HEK293 (cell line): ENCODE results near the gene FADS3.

Experiments used
- CTCF ChIA-PET: fragments of 350-600 bp; formaldehyde crosslinking; extraction: SDS; loops from one replicate; lab custom pipeline; 2021; ENCODE audit warnings: antibody characterized with exemption; lab: Yijun Ruan, JAX
- POLR2A ChIA-PET: fragments of 300-600 bp; formaldehyde crosslinking; extraction: SDS; loops from one replicate; lab custom pipeline; 2020; ENCODE audit warnings: antibody characterized with exemption, inconsistent platforms; lab: Yijun Ruan, JAX
- H3K27ac ChIP-seq: fragments of 200-500 bp; sonication (Bioruptor generic); 2 replicates; pipeline ENCODE4 v1.5.1; 2014; ENCODE audit warnings: low read depth, low read length, control low read depth, inconsistent platforms; ENCODE audit errors: extremely low read depth
- H3K36me3 ChIP-seq, 2 experiments: fragments of 200-500 bp in 1 of 2; sonication (Bioruptor generic) in 1 of 2; 1 replicate in 1 of 2; 2 replicates in 1 of 2; pipeline ENCODE4 v1.5.1; 2014 to 2017; ENCODE audit warnings: inconsistent platforms in 2 of 2, low read length in 2 of 2; ENCODE audit not compliant: control insufficient read depth in 2 of 2, insufficient read depth in 1 of 2
- H3K4me1 ChIP-seq: fragments of 200-500 bp; sonication (Bioruptor generic); 2 replicates; pipeline ENCODE4 v1.5.1; 2014; ENCODE audit warnings: mild to moderate bottlenecking, low read length, inconsistent platforms; ENCODE audit not compliant: control insufficient read depth, insufficient read depth
- H3K4me3 ChIP-seq: 2 replicates; pipeline ENCODE4 v1.5.1; 2011; ENCODE audit warnings: low read depth, mild to moderate bottlenecking, control low read depth, low read length, moderate library complexity
- H3K9me3 ChIP-seq: fragments of 200-500 bp; sonication (Bioruptor generic); 2 replicates; pipeline ENCODE4 v1.5.1; 2014; ENCODE audit warnings: low read depth, low read length, inconsistent platforms; ENCODE audit not compliant: control insufficient read depth, insufficient read depth
- EGR2 ChIP-seq: fragments of 450-650 bp; formaldehyde crosslinking; IDR thresholded peaks from 2 replicates; pipeline ENCODE4 v1.5.1; 2016; ENCODE audit warnings: low read depth, missing biosample characterization, missing genetic modification characterization
- GFI1B ChIP-seq: fragments of 450-650 bp; formaldehyde crosslinking; IDR thresholded peaks from 2 replicates; pipeline ENCODE4 v1.5.1; 2016; ENCODE audit warnings: missing biosample characterization, missing genetic modification characterization
- GLIS2 ChIP-seq: fragments of 450-650 bp; formaldehyde crosslinking; IDR thresholded peaks from 2 replicates; pipeline ENCODE4 v1.5.1; 2016; ENCODE audit warnings: missing biosample characterization, missing genetic modification characterization
- HOXC10 ChIP-seq: sonication (generic); formaldehyde crosslinking; IDR thresholded peaks from 2 replicates; pipeline ENCODE4 v1.8.1; 2023; ENCODE audit warnings: mild to moderate bottlenecking, missing genetic modification reagents
- KLF1 ChIP-seq: fragments of 450-650 bp; formaldehyde crosslinking; IDR thresholded peaks from 2 replicates; pipeline ENCODE4 v1.5.1; 2016; ENCODE audit warnings: missing biosample characterization, missing genetic modification characterization
- SCRT1 ChIP-seq: fragments of 450-650 bp; formaldehyde crosslinking; IDR thresholded peaks from 2 replicates; pipeline ENCODE4 v1.5.1; 2016; ENCODE audit warnings: missing biosample characterization, missing genetic modification characterization, borderline replicate concordance
- SCRT2 ChIP-seq: fragments of 450-650 bp; formaldehyde crosslinking; IDR thresholded peaks from 2 replicates; pipeline ENCODE4 v1.5.1; 2016; ENCODE audit warnings: missing biosample characterization, missing genetic modification characterization
- SP7 ChIP-seq: fragments of 450-650 bp; formaldehyde crosslinking; IDR thresholded peaks from 2 replicates; pipeline ENCODE4 v1.5.1; 2016; ENCODE audit warnings: missing biosample characterization, missing genetic modification characterization
- ZIC2 ChIP-seq: fragments of 450-650 bp; formaldehyde crosslinking; IDR thresholded peaks from 2 replicates; pipeline ENCODE4 v1.5.1; 2016; ENCODE audit warnings: missing biosample characterization, missing genetic modification characterization
- ZNF248 ChIP-seq: fragments of 450-650 bp; formaldehyde crosslinking; IDR thresholded peaks from 2 replicates; pipeline ENCODE4 v1.5.1; 2017; ENCODE audit warnings: missing biosample characterization, missing genetic modification characterization
- ZNF37A ChIP-seq: fragments of 450-650 bp; IDR thresholded peaks from 2 replicates; pipeline ENCODE4 v1.5.1; 2018; ENCODE audit warnings: missing biosample characterization, missing genetic modification characterization
- ZNF433 ChIP-seq: fragments of 450-650 bp; formaldehyde crosslinking; IDR thresholded peaks from 2 replicates; pipeline ENCODE4 v1.5.1; 2016; ENCODE audit warnings: missing biosample characterization, missing genetic modification characterization, low read depth
- ZNF449 ChIP-seq: fragments of 450-650 bp; formaldehyde crosslinking; IDR thresholded peaks from 2 replicates; pipeline ENCODE4 v1.5.1; 2017; ENCODE audit warnings: missing biosample characterization, mild to moderate bottlenecking, missing genetic modification characterization, moderate library complexity
- ZNF48 ChIP-seq: fragments of 450-650 bp; formaldehyde crosslinking; IDR thresholded peaks from 2 replicates; pipeline ENCODE4 v1.5.1; 2016; ENCODE audit warnings: missing biosample characterization, missing genetic modification characterization
- ZNF510 ChIP-seq: fragments of 450-650 bp; formaldehyde crosslinking; IDR thresholded peaks from 2 replicates; pipeline ENCODE4 v1.5.1; 2018; ENCODE audit warnings: mild to moderate bottlenecking, missing genetic modification characterization, missing biosample characterization; ENCODE audit not compliant: insufficient replicate concordance
- ZNF558 ChIP-seq: fragments of 450-650 bp; formaldehyde crosslinking; IDR thresholded peaks from 2 replicates; pipeline ENCODE4 v1.5.1; 2016; ENCODE audit warnings: missing biosample characterization, missing genetic modification characterization
- ZNF626 ChIP-seq: fragments of 450-650 bp; sonication (Bioruptor Pico); formaldehyde crosslinking; IDR thresholded peaks from 2 replicates; pipeline ENCODE4 v1.5.1; 2018; ENCODE audit warnings: missing biosample characterization, missing genetic modification characterization, inconsistent platforms
- ZNF830 ChIP-seq: fragments of 450-650 bp; IDR thresholded peaks from 2 replicates; pipeline ENCODE4 v1.5.0; 2018; ENCODE audit warnings: missing biosample characterization, missing genetic modification characterization, low read depth, mild to moderate bottlenecking, moderate library complexity

The FADS3 gene

GRCh38 chr11:61869429-61869707 is 22.0 kb downstream of the FADS3 start:
- Histone ChIP-seq H3K9me3 (no peaks in the 10 kb centered on the region), H3K27ac (no peak overlapping the region), H3K36me3 (no peaks in the 10 kb centered on the region), H3K4me1 (no peaks in the 10 kb centered on the region), H3K4me3 (no peak overlapping the region)
- TF ChIP-seq ZNF626 (no peak), ZNF449 (tag by site-specific recombination) (no peak), GLIS2 (tag by site-specific recombination) (no peak), ZNF558 (tag by site-specific recombination) (no peak), EGR2 (no peak), ZIC2 (tag by site-specific recombination) (no peak), HOXC10 (CRISPR knock-in tag) (no peak), GFI1B (no peak)
- CTCF ChIA-PET: interaction anchor here (0.7 to 6.4 kb wide), 10 partner anchors 13 to 239 kb away, joined by 4 to 64 read pairs (median 32); no protein-coding TSS in a partner anchor
- POLR2A ChIA-PET: interaction anchor here (0.6 to 1.2 kb wide), 2 partner anchors 72 to 213 kb away, joined by 3 to 4 read pairs; no protein-coding TSS in a partner anchor

- H3K27ac ChIP-seq: no peak overlapping the region
- no peaks in the 10 kb centered on the region for H3K9me3 ChIP-seq
- no peaks in the 10 kb centered on the region for H3K36me3 ChIP-seq
- POLR2A ChIA-PET: no interaction called here
- no peak overlapping the region for H3K4me3 ChIP-seq
- H3K4me1 ChIP-seq: no peaks in the 10 kb centered on the region
- no peak for TF ChIP-seq ZNF248 (tag by site-specific recombination)
- no peak for TF ChIP-seq ZNF48
- no peak for TF ChIP-seq ZNF830
- TF ChIP-seq ZNF510 (tag by site-specific recombination): no peak
- no peak for TF ChIP-seq ZNF37A (tag by site-specific recombination)
- CTCF ChIA-PET: interaction anchor here (0.7 to 6.4 kb wide), 7 partner anchors 13 to 240 kb away, joined by 4 to 64 read pairs (median 48); no protein-coding TSS in a partner anchor
Measured at GRCh38 chr11:61868571-61869428, 22.5 kb downstream of the FADS3 start.

GRCh38 chr11:61866958-61867343 is 24.4 kb downstream of the FADS3 start:
- Histone ChIP-seq H3K9me3 (no peaks in the 10 kb centered on the region), H3K27ac (no peak overlapping the region), H3K4me1 (no peaks in the 10 kb centered on the region), H3K4me3 (no peak overlapping the region), H3K36me3 (no peaks in the 10 kb centered on the region)
- ChIA-PET POLR2A (no interaction called here), CTCF (interaction anchor here (1.0 to 1.2 kb wide), 4 partner anchors 32 to 241 kb away, joined by 3 to 9 read pairs (median 4); no protein-coding TSS in a partner anchor)
- TF ChIP-seq SCRT2: 0 out of 2 replicates have a peak, but pooled peaks have one; percentile 8
- TF ChIP-seq KLF1: no peak

GRCh38 chr11:61866231-61866957 is 25.0 kb downstream of the FADS3 start:
- CTCF ChIA-PET: interaction anchor here (1.0 to 1.2 kb wide), 4 partner anchors 33 to 242 kb away, joined by 3 to 9 read pairs (median 4); no protein-coding TSS in a partner anchor
- H3K4me1 ChIP-seq: no peaks in the 10 kb centered on the region
- no peaks in the 10 kb centered on the region for H3K9me3 ChIP-seq
- POLR2A ChIA-PET: no interaction called here
- no peak overlapping the region for H3K27ac ChIP-seq
- H3K4me3 ChIP-seq: no peak overlapping the region
- H3K36me3 ChIP-seq: no peaks in the 10 kb centered on the region
- TF ChIP-seq ZNF433 (tag by site-specific recombination) (no peak), SCRT2 (peak; percentile 93), SP7 (no peak), SCRT1 (peak; percentile 75; the same call in 1 of the 2 replicates)
